GM23338 (cell line): Measurements from ENCODE around the gene MTPN. TPM values are rescaled to one million over a fixed set of nuclear protein-coding genes. Genes with fewer than 3 reads are reported as not detected.

ENCODE experiments used
- ATAC-seq: fragments of 200-7000 bp; cut with Tn5 transposase; 3 replicates; pipeline ENCODE4 v1.9.1; 2020
- DNase-seq: peaks from one replicate; pipeline ENCODE4 v3.0.0-alpha.2; 2015; ENCODE audit warnings: low spot score
- H2AFZ ChIP-seq: fragments of 200-600 bp; sonication (generic); 2 replicates; pipeline ENCODE4 v1.8.0; 2016; ENCODE audit warnings: antibody characterized with exemption, mild to moderate bottlenecking, moderate library complexity
- H3F3A ChIP-seq: fragments of 200-600 bp; sonication (generic); replicated peaks from 2 replicates; pipeline ENCODE4 v1.8.0; 2017; ENCODE audit warnings: antibody characterized with exemption, mixed run types, low read depth
- H3K27ac ChIP-seq: fragments of 200-600 bp; sonication (generic); 2 replicates; pipeline ENCODE4 v1.6.1; 2016; ENCODE audit warnings: low read depth
- H3K27me3 ChIP-seq: fragments of 200-600 bp; sonication (generic); 2 replicates; pipeline ENCODE4 v1.8.0; 2016; ENCODE audit warnings: mild to moderate bottlenecking, mixed run types, moderate library complexity; ENCODE audit not compliant: insufficient read depth
- H3K36me3 ChIP-seq: fragments of 200-600 bp; sonication (generic); 2 replicates; pipeline ENCODE4 v1.8.0; 2016; ENCODE audit warnings: mild to moderate bottlenecking; ENCODE audit not compliant: insufficient read depth
- H3K4me1 ChIP-seq: fragments of 200-600 bp; sonication (generic); 2 replicates; pipeline ENCODE4 v1.8.0; 2016; ENCODE audit warnings: mild to moderate bottlenecking, moderate library complexity; ENCODE audit not compliant: insufficient read depth
- H3K4me2 ChIP-seq: fragments of 200-600 bp; sonication (generic); 2 replicates; pipeline ENCODE4 v1.7.1; 2017; ENCODE audit warnings: mixed run types
- H3K4me3 ChIP-seq: fragments of 200-600 bp; sonication (generic); 2 replicates; pipeline ENCODE4 v1.6.1; 2016; ENCODE audit warnings: mixed run types
- H3K79me2 ChIP-seq: fragments of 200-600 bp; sonication (generic); replicated peaks from 2 replicates; pipeline ENCODE4 v1.8.0; 2017; ENCODE audit warnings: mild to moderate bottlenecking; ENCODE audit not compliant: insufficient read depth
- H3K9me2 ChIP-seq: fragments of 200-600 bp; sonication (generic); 2 replicates; pipeline ENCODE4 v1.8.0; 2017; ENCODE audit not compliant: insufficient read depth
- H4K20me1 ChIP-seq: fragments of 200-600 bp; sonication (generic); replicated peaks from 2 replicates; pipeline ENCODE4 v1.8.0; 2017; ENCODE audit warnings: mild to moderate bottlenecking; ENCODE audit not compliant: insufficient read depth
- H3K27ac Mint-ChIP-seq: 2 replicates; pipeline ENCODE4 v1.8.0; 2020; ENCODE audit warnings: inconsistent platforms, mild to moderate bottlenecking, moderate library complexity, mixed read lengths
- H3K27me3 Mint-ChIP-seq: 3 replicates; pipeline ENCODE4 v1.8.0; 2022; ENCODE audit warnings: low read depth, mild to moderate bottlenecking, moderate library complexity, mixed read lengths, inconsistent platforms; ENCODE audit not compliant: insufficient read depth, poor library complexity
- H3K36me3 Mint-ChIP-seq: 3 replicates; pipeline ENCODE4 v1.8.0; 2021; ENCODE audit warnings: low read depth, mild to moderate bottlenecking, inconsistent platforms, moderate library complexity, mixed read lengths
- H3K4me1 Mint-ChIP-seq: 3 replicates; pipeline ENCODE4 v1.8.0; 2020; ENCODE audit warnings: mild to moderate bottlenecking, inconsistent platforms, mixed read lengths
- H3K4me3 Mint-ChIP-seq: 3 replicates; pipeline ENCODE4 v1.8.0; 2021; ENCODE audit warnings: moderate library complexity, mild to moderate bottlenecking, inconsistent platforms, mixed read lengths
- H3K9me3 Mint-ChIP-seq: 3 replicates; pipeline ENCODE4 v1.8.0; 2020; ENCODE audit warnings: moderate library complexity, mild to moderate bottlenecking, inconsistent platforms, mixed read lengths
- CREB1 ChIP-seq: fragments of 250-450 bp; sonication (Bioruptor Pico); IDR thresholded peaks from 2 replicates; pipeline ENCODE4 v1.5.0; 2020; ENCODE audit warnings: low read depth, mild to moderate bottlenecking, moderate library complexity
- EZH2 ChIP-seq: fragments of 200-600 bp; sonication (generic); IDR thresholded peaks from one replicate; pipeline ENCODE4 v1.8.0; 2017; ENCODE audit warnings: antibody characterized with exemption, mild to moderate bottlenecking, low read depth; ENCODE audit not compliant: unreplicated experiment
- EZH2phosphoT487 ChIP-seq: fragments of 200-600 bp; sonication (generic); IDR thresholded peaks from one replicate; pipeline ENCODE4 v1.8.1; 2018; ENCODE audit warnings: antibody characterized with exemption; ENCODE audit not compliant: unreplicated experiment
- NANOG ChIP-seq: IDR thresholded peaks from 2 replicates; pipeline ENCODE4 v1.6.1; 2016; ENCODE audit warnings: antibody characterized with exemption, borderline replicate concordance
- POLR2AphosphoS5 ChIP-seq: IDR thresholded peaks from 2 replicates; pipeline ENCODE4 v1.6.1; 2016; ENCODE audit warnings: antibody characterized with exemption, low read depth
- STAT1 ChIP-seq: IDR thresholded peaks from one replicate; pipeline ENCODE4 v1.6.1; 2016; ENCODE audit warnings: antibody characterized with exemption; ENCODE audit not compliant: unreplicated experiment
- ZNF114 ChIP-seq: fragments of 250-450 bp; sonication (Bioruptor Pico); IDR thresholded peaks from 2 replicates; pipeline ENCODE4 v1.5.0; 2020; ENCODE audit warnings: mild to moderate bottlenecking, moderate library complexity
- polyA plus RNA-seq: library from polyadenylated mRNA; unstranded; fragments of >200 nt; fragmentation: Nextera tagmentation; extraction: Ambion mirVana; gene quantifications from 2 replicates; pipeline ENCODE4 v1.2.1, GENCODE V29; 2016
- total RNA-seq: library from RNA; depleted of rRNA; stranded (reverse); fragments of >200 nt; shearing (Covaris generic); gene quantifications from 2 replicates; pipeline ENCODE4 v1.2.3, GENCODE V29; 2014
- TF ChIP-seq, protein P1 (sequence below), 2 experiments: fragments of 200-600 bp in 1 of 2; sonication (generic) in 1 of 2; conservative IDR thresholded peaks; 2 replicates each; pipeline versions ENCODE4 v1.5.1 to v1.6.1; 2016 to 2017; ENCODE audit warnings: antibody characterized with exemption in 2 of 2, low read depth in 2 of 2, mild to moderate bottlenecking in 2 of 2, moderate library complexity in 1 of 2
- TF ChIP-seq, protein P2 (sequence below): IDR thresholded peaks from 2 replicates; pipeline ENCODE4 v1.6.1; 2016; ENCODE audit warnings: antibody characterized with exemption
- TF ChIP-seq, protein P3 (sequence below): IDR thresholded peaks from one replicate; pipeline ENCODE4 v1.6.1; 2018; ENCODE audit warnings: antibody characterized with exemption; ENCODE audit not compliant: unreplicated experiment

MTPN gene
- total and polyA plus RNA-seq, 2 experiments from 2014 or later = 87.7 to 90.3 TPM

DNA sequence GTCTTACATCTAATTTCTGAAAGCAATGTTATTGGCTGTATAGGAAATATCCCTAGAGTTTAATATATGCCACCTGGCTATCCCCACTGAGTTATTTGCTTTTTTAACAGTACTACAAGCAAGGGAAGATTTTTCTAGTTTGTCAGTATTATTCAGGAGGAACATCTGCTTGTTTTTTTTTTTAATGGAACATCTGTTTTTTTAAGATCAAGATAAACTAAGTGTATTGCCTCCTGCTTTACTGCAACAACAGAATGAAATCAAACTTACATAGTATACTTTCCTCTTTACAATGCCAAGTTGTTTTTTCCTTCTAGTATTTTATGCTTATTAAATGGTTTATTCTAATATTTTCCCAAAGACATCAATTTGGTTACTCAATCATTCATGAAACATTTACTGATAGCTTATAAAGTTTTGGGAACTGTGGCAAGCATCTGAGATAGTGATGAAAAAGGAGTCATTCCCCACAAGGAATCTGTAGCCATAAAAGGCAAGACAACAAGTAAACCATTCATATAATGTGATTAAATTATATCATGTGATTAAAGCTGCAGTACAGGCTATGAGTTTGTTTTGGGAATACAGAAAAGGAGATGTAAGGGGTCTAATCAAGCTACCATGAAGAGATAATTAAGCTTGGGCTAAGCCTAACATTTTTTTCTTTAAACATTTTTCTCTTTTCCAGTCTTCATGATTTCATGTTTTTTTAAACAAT lies 17.4 kb downstream of the MTPN start (continued):
- TF ChIP-seq, protein P1, sequence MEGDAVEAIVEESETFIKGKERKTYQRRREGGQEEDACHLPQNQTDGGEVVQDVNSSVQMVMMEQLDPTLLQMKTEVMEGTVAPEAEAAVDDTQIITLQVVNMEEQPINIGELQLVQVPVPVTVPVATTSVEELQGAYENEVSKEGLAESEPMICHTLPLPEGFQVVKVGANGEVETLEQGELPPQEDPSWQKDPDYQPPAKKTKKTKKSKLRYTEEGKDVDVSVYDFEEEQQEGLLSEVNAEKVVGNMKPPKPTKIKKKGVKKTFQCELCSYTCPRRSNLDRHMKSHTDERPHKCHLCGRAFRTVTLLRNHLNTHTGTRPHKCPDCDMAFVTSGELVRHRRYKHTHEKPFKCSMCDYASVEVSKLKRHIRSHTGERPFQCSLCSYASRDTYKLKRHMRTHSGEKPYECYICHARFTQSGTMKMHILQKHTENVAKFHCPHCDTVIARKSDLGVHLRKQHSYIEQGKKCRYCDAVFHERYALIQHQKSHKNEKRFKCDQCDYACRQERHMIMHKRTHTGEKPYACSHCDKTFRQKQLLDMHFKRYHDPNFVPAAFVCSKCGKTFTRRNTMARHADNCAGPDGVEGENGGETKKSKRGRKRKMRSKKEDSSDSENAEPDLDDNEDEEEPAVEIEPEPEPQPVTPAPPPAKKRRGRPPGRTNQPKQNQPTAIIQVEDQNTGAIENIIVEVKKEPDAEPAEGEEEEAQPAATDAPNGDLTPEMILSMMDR (conservative IDR thresholded peaks at IDR 0.05; ENCODE audit: low read depth in 2 of 2) = no peak
- no peak for TF ChIP-seq EZH2phosphoT487
- TF ChIP-seq NANOG = no peak
- TF ChIP-seq, protein P2, sequence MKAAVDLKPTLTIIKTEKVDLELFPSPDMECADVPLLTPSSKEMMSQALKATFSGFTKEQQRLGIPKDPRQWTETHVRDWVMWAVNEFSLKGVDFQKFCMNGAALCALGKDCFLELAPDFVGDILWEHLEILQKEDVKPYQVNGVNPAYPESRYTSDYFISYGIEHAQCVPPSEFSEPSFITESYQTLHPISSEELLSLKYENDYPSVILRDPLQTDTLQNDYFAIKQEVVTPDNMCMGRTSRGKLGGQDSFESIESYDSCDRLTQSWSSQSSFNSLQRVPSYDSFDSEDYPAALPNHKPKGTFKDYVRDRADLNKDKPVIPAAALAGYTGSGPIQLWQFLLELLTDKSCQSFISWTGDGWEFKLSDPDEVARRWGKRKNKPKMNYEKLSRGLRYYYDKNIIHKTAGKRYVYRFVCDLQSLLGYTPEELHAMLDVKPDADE = no peak
- no peak for TF ChIP-seq CREB1 (CRISPR knock-in tag)
- TF ChIP-seq ZNF114 (CRISPR knock-in tag) = no peak
- TF ChIP-seq EZH2 = no peak
- TF ChIP-seq, protein P3, sequence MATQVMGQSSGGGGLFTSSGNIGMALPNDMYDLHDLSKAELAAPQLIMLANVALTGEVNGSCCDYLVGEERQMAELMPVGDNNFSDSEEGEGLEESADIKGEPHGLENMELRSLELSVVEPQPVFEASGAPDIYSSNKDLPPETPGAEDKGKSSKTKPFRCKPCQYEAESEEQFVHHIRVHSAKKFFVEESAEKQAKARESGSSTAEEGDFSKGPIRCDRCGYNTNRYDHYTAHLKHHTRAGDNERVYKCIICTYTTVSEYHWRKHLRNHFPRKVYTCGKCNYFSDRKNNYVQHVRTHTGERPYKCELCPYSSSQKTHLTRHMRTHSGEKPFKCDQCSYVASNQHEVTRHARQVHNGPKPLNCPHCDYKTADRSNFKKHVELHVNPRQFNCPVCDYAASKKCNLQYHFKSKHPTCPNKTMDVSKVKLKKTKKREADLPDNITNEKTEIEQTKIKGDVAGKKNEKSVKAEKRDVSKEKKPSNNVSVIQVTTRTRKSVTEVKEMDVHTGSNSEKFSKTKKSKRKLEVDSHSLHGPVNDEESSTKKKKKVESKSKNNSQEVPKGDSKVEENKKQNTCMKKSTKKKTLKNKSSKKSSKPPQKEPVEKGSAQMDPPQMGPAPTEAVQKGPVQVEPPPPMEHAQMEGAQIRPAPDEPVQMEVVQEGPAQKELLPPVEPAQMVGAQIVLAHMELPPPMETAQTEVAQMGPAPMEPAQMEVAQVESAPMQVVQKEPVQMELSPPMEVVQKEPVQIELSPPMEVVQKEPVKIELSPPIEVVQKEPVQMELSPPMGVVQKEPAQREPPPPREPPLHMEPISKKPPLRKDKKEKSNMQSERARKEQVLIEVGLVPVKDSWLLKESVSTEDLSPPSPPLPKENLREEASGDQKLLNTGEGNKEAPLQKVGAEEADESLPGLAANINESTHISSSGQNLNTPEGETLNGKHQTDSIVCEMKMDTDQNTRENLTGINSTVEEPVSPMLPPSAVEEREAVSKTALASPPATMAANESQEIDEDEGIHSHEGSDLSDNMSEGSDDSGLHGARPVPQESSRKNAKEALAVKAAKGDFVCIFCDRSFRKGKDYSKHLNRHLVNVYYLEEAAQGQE = no peak

DNA sequence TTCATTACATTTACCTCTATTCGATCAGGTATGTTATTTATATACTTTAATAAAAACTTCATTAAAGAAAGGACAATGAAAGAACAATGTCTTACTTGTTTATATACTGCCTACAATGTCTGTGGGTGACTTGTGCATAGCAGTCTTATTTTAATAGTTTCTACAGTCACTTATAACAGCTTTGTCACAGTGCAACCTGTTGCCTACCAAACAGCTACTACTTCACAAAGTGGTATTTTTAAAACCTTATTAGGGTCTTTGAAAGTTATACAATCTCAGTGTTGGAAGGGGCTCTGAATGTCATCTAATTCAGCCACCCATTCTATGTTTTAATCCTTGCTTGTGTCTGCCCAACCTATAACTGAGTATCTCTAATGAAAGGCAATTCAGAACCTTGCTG lies 19.0 kb downstream of the MTPN start:
- H3K4me1 ChIP-seq = no peaks in the 10 kb centered on the region
- no peak overlapping the region for H3K27ac ChIP-seq

More for the DNA sequence above, 19.0 kb downstream of the MTPN start:
- Mint-ChIP-seq H3K4me3 (no peak overlapping the region), H3K27ac (no peak overlapping the region), H3K9me3 (no peaks in the 10 kb centered on the region), H3K27me3 (peaks cover 2% of the 10 kb centered on the region), H3K36me3 (peaks cover 5% of the 10 kb centered on the region; the same call in 1 of the 3 replicates), H3K4me1 (no peaks in the 10 kb centered on the region)
- H3K4me2 ChIP-seq = no peak overlapping the region
- H3K9me2 ChIP-seq = no peaks in the 10 kb centered on the region
- no peaks in the 10 kb centered on the region for H3K27me3 ChIP-seq
- TF ChIP-seq, protein P1 (conservative IDR thresholded peaks at IDR 0.05; ENCODE audit: low read depth in 2 of 2) = no peak
- no peak for TF ChIP-seq EZH2
- TF ChIP-seq POLR2AphosphoS5 = no peak
- TF ChIP-seq STAT1 = no peak
- H2AFZ ChIP-seq = no peak overlapping the region
- no peak overlapping the region for H3K4me3 ChIP-seq
- H3K36me3 ChIP-seq = no peaks in the 10 kb centered on the region
- no peaks in the 10 kb centered on the region for H3F3A ChIP-seq
- no peak for DNase-seq
- peaks cover 96% of the 10 kb centered on the region for H3K79me2 ChIP-seq
- no peak for ATAC-seq
- H4K20me1 ChIP-seq = peaks cover 5% of the 10 kb centered on the region; the same call in 1 of the 2 replicates
